A549 treated with GW870086 at 1 μM for 4 hours (cell line): Measurements from ENCODE around the gene GHRH. TPM values are rescaled to one million over a fixed set of nuclear protein-coding genes. Genes with fewer than 3 reads are reported as not detected.

Source experiments
- total RNA-seq: library from RNA; stranded (reverse); fragments of 200-300 nt; extraction: Qiagen RNA extraction; gene quantifications from 5 replicates; pipeline ENCODE4 v1.2.3, GENCODE V29; 2022; ENCODE audit warnings: low read depth

GHRH gene, protein sequence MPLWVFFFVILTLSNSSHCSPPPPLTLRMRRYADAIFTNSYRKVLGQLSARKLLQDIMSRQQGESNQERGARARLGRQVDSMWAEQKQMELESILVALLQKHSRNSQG
- total RNA-seq = not detected in 5 replicates

GRCh38 chr20:37261714-37262113, at the start of gene GHRH:
GHRH (minus strand) TSS chr20:37261814; CDS start chr20:37256889, 4,925 bp downstream.

Other genes starting within 250 kb of the GHRH start
- gene RBL1, start 165.8 kb downstream of the GHRH start, total RNA-seq = 8.2 to 11.0 TPM (median 9.4 TPM) in 5 replicates
- 254 to 268 TPM (median 260 TPM) in 5 replicates for gene RPN2, start 82.5 kb downstream of the GHRH start, total RNA-seq
- 0.45 to 1.7 TPM (median 1.0 TPM) in 5 replicates for gene MROH8, start 82.3 kb downstream of the GHRH start, total RNA-seq
- 81.2 to 101 TPM (median 92.6 TPM) in 5 replicates for gene MANBAL, start 27.8 kb upstream of the GHRH start, total RNA-seq
- gene SRC, start 84.3 kb upstream of the GHRH start, total RNA-seq = 134 to 164 TPM (median 152 TPM) in 5 replicates